GM18861 (cell line): ENCODE data around the gene SAMD7.
A peak's percentile ranks its signal among the peaks of the same experiment; 100 is the strongest.

Source experiments
- ATAC-seq: cut with Tn5 transposase; IDR thresholded peaks from one replicate; pipeline ENCODE4 v1.9.1; 2021; ENCODE audit not compliant: unreplicated experiment

The SAMD7 gene

DNA sequence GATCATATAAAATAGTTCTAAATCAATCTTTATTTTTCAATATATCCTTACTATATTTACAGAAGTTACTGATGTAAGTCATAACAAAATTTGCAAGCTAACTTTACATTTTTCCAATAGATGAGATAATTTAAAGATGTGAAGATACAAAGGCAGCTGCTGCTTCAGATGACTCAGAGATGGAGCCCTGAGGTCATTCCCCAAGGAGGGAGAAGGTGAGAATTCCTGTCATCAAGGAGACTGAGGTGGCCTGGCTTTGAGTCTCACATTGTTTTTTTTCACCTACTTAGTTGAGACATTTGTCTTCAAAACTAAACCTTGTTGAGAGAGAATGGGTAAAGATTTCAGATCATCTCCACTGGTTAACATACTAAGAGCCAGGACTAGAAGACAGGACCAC, 3.9 kb upstream of the SAMD7 start:
- ATAC-seq, result no peak

DNA sequence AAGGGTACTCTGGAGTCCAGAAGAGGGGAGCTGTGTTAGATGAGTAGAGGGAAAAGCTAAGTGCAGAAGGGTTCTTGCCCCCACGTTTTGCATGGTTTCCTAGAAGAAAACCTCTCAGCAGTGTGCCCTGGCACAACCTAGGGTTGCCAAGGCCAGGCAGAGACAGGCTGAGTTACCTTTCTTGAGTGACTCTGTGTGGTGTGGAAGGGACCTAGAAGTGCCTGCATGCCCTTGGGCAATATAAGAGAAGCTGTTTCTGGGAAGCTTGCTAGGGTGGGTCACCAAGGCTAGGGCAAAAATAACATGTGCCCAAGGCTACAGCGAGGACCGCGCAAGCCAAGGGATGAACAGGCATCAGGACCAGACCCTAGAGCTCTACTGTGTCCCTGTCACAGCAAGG, 3.4 kb upstream of the SAMD7 start:
- no peak for ATAC-seq

DNA sequence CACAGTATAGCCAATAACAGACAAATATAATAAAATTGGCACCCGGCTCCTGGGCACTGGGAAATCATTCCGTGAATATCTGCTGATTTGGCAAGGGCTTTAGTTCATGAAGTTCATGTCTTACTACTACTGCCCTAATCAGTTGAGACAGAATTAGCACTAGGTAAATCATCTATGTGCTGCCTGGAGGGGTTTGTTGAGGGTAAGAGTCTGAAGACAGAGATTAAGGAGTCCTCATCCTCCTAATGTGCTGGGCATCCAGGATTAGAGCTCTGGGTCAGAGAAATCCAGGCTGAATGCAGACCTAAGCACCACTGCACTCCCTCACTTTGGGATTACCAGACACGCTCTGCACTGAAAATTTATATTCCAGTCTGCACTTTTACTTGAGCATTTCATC, 2.0 kb downstream of the SAMD7 start:
- no peak for ATAC-seq

DNA sequence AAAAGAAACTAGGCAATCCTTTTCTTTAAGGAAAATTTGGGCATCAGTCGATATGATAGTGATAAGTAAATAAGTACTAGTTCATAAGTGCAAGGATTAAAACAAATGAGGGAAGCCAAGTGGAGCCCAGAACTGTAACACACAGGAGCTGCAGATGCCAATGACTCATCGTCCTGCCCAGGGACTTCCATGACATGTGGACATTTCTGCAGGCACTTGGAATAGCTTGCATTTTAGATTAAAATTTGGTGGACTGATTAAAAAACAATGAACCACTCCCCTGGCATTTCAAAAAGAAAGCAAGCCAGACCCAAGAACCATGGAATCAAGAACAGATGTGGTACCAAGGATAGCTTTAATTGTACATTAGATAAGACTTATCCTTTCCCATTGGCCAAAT, 2.9 kb downstream of the SAMD7 start:
- ATAC-seq, result no peak

DNA sequence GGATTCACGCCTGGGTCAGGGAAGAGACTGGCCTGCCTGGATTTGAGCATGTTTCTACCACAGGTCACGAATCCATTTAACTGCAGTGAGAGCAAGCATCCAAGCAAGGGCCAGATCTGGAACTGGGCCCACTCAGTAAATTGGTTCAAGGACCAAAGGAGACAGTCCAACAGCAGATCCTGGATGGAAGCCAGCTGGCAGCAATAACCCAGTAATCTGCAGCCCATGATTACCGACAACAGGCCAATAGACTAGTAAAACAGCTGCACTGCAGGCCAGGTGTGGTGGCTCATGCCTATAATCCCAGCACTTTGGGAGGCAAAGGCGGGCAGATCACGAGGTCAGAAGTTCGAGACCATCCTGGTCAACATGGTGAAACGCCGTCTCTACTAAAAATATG, 11.8 kb downstream of the SAMD7 start:
- no peak for ATAC-seq

DNA sequence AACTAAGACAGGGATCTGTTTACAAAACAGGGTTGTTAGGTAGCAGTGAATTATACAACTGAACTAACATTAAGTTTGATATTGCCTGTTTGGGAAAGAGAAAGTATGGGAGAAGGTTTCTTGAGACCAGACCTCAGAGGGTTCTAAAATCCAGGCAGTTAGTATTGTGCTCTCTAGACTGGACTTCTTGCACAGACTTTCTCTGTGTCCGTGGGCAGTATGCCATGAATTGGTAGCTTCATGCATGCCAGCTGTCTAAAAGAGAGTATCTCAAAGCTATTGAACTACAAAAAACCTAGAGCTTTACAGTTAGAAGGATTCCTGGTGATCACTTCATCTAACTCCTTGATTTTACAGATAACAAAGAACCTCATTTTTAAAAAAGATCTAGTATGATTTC, 12.5 kb downstream of the SAMD7 start:
- ATAC-seq, result no peak

DNA sequence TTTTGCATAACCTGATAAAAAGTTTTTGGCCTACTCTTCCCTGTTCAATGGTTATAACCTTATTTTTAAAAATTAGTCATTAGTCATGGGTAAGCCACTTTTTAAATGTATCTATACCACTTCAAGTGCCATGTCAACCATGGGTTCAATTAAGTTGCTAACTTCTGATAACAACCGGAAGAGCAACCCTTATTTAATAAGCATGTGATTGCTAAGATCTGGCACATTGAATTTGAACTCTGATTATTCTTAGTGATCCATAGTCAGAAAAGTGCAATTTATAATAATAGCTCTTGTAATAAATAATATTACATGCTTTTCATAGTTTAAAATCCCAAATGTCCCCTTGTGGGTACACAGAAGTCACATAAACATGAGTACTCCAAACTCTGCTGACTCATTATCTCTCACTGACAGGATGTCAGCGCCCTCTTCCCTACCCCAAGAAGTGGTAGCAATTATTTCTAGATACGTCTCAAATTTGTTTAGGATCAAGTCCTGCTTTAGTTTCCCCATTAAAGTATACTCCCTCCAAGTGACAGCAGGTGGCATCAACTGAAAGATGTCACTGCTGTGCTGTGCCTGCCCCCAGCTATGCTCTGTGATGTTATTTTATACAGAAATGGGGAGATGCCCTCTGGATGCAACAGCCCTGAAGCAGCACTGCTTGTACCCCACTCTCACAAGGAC, 18.6 kb downstream of the SAMD7 start:
- ATAC-seq, result peak; percentile 37

DNA sequence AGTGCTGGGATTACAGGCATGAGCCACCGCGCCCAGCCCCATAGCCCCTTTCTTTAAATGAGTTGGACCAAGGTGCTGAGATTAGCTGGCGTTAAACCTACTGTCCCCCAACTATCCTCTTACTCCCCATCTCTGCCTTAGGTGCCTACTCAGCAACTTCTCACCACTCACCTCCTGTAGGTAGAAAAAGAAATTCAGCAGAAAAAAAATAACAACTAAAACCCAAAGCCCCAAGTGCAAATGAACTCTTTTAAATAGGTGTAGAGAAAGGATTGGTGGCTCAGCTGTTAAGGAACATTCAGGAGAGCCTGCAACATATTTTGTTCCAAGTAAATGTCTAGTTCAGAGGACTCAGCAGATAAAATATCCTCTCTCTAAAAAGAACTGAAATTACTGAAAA, 19.5 kb downstream of the SAMD7 start:
- no peak for ATAC-seq

DNA sequence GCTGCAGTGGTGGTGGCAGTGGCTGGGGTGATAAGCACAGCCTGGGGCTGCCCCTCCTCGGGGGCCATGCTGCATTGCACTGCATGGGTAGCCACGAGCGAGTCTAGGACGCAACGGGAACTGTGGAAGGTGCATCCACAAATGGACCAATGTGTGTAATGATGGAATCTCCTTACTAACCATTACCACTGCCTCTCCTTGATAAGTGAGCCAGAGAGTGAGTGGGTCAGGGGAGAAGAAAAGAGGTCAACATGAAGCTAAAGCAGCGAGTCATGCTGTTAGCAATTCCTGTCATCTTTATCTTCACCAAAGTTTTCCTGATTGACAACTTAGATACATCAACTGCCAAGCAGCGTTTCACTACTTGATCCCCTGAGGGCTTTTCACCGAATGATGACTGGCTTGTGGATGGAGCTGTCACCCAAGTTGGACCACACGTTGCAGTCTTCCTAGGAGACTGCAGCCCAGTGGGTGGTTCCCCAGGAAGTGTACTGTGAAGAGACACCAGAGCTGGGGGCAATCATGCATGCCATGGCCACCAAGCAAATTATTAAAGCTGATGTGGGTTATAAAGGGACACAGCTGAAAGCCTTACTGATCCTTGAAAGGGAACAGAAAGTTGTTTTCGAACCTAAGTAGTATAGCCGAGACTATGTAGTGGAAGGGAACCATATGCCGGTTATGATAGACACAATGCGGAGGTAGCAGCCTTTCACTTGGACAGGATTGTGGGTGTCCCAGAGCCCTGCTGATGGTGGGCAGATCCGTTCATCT, 20.6 kb downstream of the SAMD7 start:
- ATAC-seq, result peak; percentile 93

DNA sequence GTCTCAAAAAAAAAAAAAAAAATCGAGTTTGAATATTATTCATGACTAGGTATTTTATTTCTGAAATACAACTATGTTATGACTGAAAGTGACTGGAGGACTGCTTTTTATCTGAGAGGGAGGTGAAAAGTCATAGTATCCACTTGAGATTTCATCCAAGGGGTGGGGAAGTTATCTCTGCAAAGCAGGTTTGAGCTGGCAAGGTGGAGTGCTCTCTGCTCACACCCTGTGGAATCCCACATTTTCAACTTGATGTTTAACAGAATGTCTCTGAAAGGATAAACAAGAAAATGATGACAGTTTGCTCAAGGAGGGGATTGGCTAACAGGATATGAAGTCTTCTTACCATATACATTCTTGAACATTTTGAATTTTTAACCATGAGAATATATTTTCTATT, 27.9 kb downstream of the SAMD7 start:
- no peak for ATAC-seq

DNA sequence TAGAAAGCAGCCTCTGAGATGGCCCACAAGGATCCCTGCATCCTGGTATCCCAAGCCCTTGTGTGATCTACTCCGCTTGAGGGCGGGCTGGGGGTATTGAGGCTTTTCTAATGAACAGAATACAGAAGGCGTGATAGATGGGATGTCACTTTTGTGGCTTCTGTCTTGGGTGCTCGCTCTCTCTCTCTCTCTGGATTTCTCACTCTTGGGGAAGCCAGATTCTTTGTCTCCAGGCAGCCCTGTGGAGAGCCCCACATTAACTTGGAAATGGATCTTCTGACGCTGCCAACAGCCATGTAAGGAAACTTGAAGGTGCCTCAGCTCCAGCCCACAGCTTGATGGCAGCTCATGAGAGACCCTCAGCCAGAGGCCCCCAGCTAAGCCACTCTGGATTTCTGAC, 28.4 kb downstream of the SAMD7 start:
- no peak for ATAC-seq

DNA sequence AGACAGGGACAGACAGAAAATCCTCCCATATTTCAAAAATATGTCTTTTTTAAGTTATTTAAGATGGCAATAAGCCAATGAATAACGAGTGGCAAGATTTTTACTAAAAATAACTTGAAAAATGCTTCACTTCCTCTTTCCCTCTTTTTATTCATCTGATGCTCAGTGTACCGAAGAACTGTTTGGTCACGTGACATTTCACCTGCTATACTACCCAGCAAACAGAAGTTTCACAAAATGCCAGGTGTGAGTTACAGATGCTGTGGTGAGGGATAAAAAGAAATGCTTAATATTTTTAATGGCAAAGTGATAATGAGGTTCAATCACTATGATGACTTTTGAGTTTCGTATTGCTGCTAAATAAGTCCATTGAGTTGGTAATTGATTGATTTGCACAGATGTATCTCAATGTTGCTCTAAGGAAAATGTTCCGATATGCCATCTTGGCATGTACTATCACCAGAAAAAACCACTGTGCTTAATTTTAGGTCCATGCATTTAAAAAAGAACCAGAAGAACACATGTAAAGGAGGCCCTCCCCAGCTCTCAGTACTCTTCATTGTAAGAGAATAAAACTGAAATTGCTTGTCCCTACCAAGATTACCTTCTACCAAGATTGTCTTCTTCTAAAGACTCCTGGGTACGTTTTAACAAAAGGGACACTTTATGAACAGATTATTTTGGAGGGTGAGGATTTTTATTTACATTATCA, 29.3 kb downstream of the SAMD7 start:
- ATAC-seq, result peak; percentile 77

DNA sequence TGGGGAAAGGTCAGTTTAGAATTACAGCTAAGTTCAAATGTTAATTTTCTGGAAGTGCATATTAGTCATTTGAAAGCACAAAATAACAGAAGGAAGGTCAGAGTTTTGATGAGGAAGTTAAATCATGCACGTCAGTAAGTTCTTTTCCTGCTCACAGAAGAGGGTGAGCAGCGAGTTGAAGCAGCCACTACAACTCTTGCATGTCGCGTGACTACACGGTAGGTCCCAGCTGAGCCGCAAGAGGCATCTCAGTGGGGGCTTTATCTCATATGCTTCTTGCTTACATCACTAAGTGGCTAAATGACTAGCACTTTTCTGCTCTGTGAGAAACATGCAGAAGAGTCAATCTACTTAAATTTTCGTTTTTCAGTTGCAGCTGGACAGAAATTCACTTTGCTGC, 33.9 kb downstream of the SAMD7 start:
- peak; percentile 81 for ATAC-seq

DNA sequence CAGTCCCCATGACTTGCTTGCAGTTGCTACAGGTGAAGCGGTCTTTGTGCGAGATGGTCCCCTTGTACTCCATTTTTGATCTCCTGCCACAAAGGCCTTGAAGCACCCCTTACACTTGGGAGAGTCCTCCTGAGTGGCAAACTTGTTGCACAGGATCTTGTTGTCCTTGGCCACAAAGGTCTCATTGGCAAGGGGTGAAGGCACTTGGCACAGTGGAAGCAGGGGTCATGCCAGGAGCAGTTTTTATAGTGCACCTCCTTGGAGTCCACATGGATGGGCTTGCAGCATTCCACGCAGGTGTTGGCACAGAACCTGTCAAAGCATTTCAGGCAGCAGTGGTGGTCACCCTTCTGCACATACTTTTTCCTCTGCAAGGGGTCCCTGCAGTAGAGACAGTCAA, 35.0 kb downstream of the SAMD7 start:
- ATAC-seq, result no peak

DNA sequence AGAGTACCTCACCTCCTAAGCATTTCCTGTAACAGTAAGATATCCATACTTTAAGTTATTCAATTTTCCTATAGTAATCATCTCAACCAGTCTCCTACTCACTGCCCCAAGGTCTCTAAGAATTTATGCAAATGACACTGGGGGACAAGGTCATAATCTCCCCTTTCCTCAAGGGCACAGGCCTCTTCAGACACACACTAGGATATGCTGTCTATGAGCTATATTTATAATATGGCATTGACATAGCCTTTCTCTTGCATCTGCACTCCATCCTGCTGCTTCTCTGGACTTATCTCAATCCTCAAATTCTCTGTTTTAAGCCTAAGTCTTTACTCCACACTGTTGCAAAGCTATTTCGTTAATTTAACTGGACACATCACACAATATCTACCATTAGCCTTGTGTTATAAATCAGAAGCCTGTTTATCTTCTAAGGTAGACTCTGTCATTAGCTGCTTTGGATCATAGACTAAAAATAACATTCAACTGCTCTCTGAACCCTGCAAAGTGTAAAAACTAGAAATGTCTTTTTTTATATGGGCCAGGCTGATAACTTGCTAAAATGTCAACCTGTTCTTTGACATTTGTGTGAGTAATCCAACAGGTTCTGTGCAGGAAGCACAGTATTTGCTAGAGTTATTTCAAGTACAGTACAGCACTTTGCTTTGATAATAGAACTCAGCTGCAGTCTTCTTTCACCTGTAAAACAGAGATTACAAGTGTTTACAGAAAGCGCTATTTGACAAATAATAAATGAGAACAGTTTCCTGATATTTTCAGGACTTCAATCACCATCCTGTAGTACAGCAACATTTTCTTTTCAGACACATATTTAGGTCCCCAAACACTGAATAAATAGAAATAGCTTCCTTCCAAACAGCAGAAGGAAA, 37.4 kb downstream of the SAMD7 start:
- ATAC-seq, result no peak

DNA sequence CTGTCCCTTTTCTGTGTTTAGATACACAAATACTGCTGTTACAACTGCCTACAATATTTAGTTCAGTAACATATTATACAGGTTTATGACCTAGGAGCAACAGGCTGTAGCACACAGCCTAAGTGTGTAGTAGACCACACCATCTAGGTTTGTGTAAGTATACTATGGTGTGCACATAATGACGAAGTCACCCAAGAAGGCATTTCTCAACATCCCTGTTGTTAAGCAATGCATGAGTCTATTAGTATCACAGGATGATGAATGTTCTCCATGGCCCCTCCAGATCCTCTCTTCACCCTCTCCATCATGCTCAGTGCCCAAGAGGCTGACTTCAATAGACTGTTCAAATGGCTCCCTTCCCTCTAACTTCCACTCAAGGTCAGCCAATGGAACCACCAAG, 40.7 kb downstream of the SAMD7 start:
- ATAC-seq, result no peak

DNA sequence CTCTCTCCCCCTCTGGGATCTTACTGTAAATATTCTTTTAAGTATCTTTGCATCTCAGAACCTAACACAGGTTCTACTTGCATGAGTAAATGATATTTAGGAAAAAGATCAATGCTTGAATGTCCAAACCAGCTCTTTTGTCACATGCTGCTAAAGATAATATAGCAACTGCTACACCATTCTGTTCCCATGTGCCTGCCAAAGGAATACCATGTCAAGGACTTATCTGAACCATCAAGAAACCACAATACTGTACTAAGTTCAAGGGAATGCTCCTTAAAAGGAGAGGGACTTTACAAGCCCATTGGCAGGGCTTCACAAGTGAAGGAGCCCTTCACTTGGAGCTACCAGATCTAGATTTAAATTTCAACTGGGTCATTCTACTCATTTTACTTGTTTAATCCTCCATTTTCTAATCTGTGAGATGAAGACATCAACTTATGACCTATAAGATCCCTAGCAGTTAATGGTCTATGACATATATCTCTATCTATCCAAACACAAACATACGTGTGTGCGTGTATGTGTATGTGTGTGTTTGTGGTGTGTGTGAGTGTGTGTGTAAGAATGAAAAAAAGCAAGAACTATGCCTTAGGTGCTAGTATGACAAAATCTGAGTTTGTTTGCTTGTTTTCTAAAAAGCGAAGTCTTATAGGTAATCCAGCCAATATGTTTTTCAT, 42.2 kb downstream of the SAMD7 start:
- peak; percentile 6 for ATAC-seq

DNA sequence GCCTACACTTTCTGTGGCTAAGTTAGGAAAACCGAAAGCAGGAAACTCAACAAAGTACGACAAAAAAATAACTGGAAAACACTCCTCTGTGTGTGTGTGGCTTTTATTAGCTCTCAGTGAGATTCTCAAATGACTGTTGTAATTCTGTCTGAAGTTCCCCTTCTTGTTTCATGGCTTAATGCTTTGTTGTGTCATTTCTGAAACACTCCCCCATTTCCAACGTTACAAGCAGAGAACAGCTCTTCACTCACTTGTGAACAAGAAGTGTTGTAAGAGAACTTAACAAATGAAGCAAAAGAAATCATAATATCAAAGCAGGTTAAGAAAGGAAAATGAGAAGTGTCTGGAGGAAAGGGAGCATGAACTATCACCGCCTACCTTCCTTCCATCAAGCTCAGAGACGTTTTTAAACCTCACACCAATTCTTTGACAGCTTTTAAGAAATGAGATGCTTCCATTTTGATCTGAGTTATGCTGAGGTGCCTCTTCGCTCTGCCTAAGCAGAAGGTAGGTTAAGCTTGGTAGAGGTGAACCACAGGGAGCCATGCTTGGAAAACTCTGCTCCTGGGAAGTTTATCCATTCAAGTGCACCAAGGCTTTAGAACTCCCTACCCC, 42.9 kb downstream of the SAMD7 start:
- ATAC-seq, result peak; percentile 59

DNA sequence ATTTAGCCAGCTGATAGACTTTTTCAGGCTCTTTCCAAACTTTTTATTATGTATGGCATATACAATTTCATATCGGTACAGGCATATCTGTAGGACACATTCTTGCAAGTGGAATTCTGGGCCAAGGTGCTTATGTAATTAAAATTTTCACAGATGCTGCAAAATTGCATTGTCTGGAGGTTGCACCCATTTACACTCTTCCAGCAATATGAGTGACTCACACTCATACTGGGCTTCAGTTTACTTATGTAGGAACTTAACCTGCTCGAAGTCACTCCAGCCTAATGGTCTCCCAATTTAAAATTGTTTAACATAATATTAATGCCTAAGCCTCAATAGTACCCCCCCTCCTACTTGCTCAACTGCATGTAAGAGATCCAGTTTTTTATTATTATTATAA, 44.0 kb downstream of the SAMD7 start:
- ATAC-seq, result no peak

DNA sequence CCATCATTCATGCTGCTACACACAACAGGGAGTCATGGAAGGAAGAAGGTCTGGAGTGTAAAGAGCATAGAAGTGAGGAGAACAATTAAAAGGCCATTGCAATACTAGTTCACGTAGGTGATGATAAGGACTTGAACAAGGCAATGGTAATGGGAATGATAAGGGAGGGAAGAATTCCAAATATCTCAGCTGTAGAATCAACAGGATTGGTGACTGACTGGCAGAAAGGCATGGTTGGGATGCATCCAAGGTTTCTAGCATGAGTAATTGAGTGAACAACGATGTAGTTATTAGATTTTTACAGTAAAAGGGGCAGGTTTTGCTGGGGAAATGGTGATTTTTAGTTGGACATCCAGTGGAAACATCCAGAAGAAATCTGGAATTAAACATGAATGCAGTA, 52.8 kb downstream of the SAMD7 start:
- ATAC-seq, result no peak
